Measurements from ENCODE around the gene ABITRAM. TPM values are rescaled to one million over a fixed set of nuclear protein-coding genes. Genes with fewer than 3 reads are reported as not detected.

The ABITRAM gene
- total RNA-seq, 1 experiment from 2014 or later: 39.4 TPM

GRCh38 chr9:108910402-108910801 is 23.8 kb upstream of the ABITRAM start:
- Mint-ChIP-seq H3K4me1 (ENCODE audit: insufficient read depth, unreplicated experiment) (no peaks in the 10 kb centered on the region), H3K4me3 (ENCODE audit: unreplicated experiment) (no peak overlapping the region), H3K9me3 (ENCODE audit: unreplicated experiment) (no peaks in the 10 kb centered on the region), H3K36me3 (ENCODE audit: insufficient read depth, unreplicated experiment) (peaks cover 79% of the 10 kb centered on the region), H3K27ac (ENCODE audit: low read depth, unreplicated experiment) (peak overlapping the region; percentile 29), H3K27me3 (ENCODE audit: insufficient read depth, unreplicated experiment) (no peaks in the 10 kb centered on the region)
- DNase-seq (ENCODE audit: unreplicated experiment): no peak
- ChIA-PET POLR2A (no interaction called here), CTCF (interaction anchor here (0.6 to 0.7 kb wide), 2 partner anchors 43 to 1598 kb away, joined by 3 read pairs; no protein-coding TSS in a partner anchor)
- intact Hi-C loops (cut with micrococcal nuclease): no loop called here
- BruUV-seq (replicated peaks): no TSS peak
- no peak for TF ChIP-seq CTCF (IDR thresholded peaks at IDR 0.05; ENCODE audit: unreplicated experiment)

DNA sequence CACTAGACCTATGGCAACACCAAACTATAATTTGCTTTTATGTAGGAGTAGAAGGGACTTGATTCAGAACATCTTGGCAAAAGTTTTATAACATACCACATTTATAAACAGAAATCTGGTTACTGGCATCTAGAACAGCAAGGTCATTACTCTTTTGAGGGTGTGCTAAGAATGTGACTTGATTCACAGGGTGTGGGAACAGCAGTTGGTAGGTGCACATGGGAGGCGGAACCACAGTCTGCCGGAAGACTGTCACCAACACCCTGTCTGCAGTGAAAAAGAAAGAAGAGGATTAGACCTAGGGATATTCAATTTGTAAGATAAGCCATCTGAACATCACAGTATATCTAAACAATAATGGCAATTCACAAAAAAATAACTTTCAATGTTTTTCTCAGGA is 23.3 kb upstream of the ABITRAM start:
- Mint-ChIP-seq H3K9me3 (ENCODE audit: unreplicated experiment) (no peaks in the 10 kb centered on the region), H3K36me3 (ENCODE audit: insufficient read depth, unreplicated experiment) (peaks cover 79% of the 10 kb centered on the region), H3K4me1 (ENCODE audit: insufficient read depth, unreplicated experiment) (no peaks in the 10 kb centered on the region), H3K4me3 (ENCODE audit: unreplicated experiment) (no peak overlapping the region), H3K27ac (ENCODE audit: low read depth, unreplicated experiment) (peak overlapping the region; percentile 29), H3K27me3 (ENCODE audit: insufficient read depth, unreplicated experiment) (no peaks in the 10 kb centered on the region)
- CTCF ChIA-PET: interaction anchor here (1.2 kb wide), 1 partner anchor 19 kb away, joined by 5 read pairs; no protein-coding TSS in a partner anchor
- POLR2A ChIA-PET: no interaction called here
- BruUV-seq (replicated peaks): no TSS peak
- intact Hi-C loops (cut with micrococcal nuclease): no loop called here
- TF ChIP-seq CTCF (IDR thresholded peaks at IDR 0.05; ENCODE audit: unreplicated experiment): no peak
- no peak for DNase-seq (ENCODE audit: unreplicated experiment)

DNA sequence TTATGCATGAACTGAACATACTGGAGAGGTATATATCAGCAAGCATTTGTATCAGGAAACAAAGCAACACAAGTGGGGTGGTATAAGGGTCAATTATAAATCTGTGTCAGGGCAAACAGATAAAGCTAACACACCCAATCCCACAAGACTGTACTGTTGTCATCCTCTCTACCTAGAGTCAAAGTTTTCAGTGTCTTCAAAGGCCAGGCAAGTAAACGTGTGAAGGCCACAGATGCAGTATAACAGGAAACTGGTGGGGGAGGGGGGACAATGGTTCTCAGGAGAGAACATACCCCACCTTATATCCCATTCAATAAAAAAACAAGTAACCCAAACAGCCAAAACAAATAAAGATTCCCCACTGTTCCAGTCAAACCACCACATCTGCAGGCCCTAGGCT is 22.4 kb upstream of the ABITRAM start:
- Mint-ChIP-seq H3K27ac (ENCODE audit: low read depth, unreplicated experiment) (no peak overlapping the region), H3K4me3 (ENCODE audit: unreplicated experiment) (no peak overlapping the region), H3K27me3 (ENCODE audit: insufficient read depth, unreplicated experiment) (no peaks in the 10 kb centered on the region), H3K4me1 (ENCODE audit: insufficient read depth, unreplicated experiment) (no peaks in the 10 kb centered on the region), H3K9me3 (ENCODE audit: unreplicated experiment) (no peaks in the 10 kb centered on the region), H3K36me3 (ENCODE audit: insufficient read depth, unreplicated experiment) (peaks cover 81% of the 10 kb centered on the region)
- DNase-seq (ENCODE audit: unreplicated experiment): no peak
- intact Hi-C loops (cut with micrococcal nuclease): no loop called here
- ChIA-PET POLR2A (interaction anchor here (0.6 kb wide), 1 partner anchor 38 kb away, joined by 3 read pairs; no protein-coding TSS in a partner anchor), CTCF (interaction anchor here (1.2 kb wide), 1 partner anchor 20 kb away, joined by 5 read pairs; no protein-coding TSS in a partner anchor)
- no peak for TF ChIP-seq CTCF (IDR thresholded peaks at IDR 0.05; ENCODE audit: unreplicated experiment)
- no TSS peak for BruUV-seq (replicated peaks)

DNA sequence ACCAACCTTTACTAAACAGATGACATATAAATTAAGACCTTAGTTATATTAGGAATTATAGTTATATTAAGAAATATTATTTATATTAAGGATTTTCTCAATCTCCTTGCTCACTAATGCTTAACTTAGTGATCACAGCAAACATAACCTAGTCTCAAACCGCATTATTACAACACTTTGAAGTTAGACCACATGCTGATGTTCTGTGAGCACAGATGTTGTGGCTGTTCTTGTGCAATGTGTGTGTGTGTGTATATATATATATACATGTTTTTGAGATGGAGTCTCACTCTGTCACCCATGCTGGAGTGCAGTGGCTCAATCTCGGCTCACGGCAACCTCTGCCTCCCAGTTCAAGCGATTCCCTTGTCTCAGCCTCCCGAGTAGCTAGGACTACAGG is 20.8 kb upstream of the ABITRAM start:
- intact Hi-C loops (cut with micrococcal nuclease): no loop called here
- Mint-ChIP-seq H3K27me3 (ENCODE audit: insufficient read depth, unreplicated experiment) (no peaks in the 10 kb centered on the region), H3K36me3 (ENCODE audit: insufficient read depth, unreplicated experiment) (peaks cover 84% of the 10 kb centered on the region), H3K9me3 (ENCODE audit: unreplicated experiment) (no peaks in the 10 kb centered on the region), H3K4me1 (ENCODE audit: insufficient read depth, unreplicated experiment) (no peaks in the 10 kb centered on the region), H3K4me3 (ENCODE audit: unreplicated experiment) (no peak overlapping the region), H3K27ac (ENCODE audit: low read depth, unreplicated experiment) (no peak overlapping the region)
- no TSS peak for BruUV-seq (replicated peaks)
- peak; percentile 4 for DNase-seq (ENCODE audit: unreplicated experiment)
- ChIA-PET CTCF (interaction anchor here (0.6 to 1.1 kb wide), 2 partner anchors 24 to 556 kb away, joined by 3 read pairs; no protein-coding TSS in a partner anchor), POLR2A (no interaction called here)
- TF ChIP-seq CTCF (IDR thresholded peaks at IDR 0.05; ENCODE audit: unreplicated experiment): no peak

All from MCF 10A (cell line).